Loucy (cell line): Measurements from ENCODE around the gene MUC16.

ENCODE experiments used
- CTCF ChIP-seq: fragments of 200-600 bp; sonication (generic); conservative IDR thresholded peaks from 2 replicates; pipeline ENCODE4 v1.5.1; 2014; ENCODE audit warnings: mild to moderate bottlenecking, antibody characterized with exemption, low read length
- EZH2phosphoT487 ChIP-seq: fragments of 200-600 bp; IDR thresholded peaks from 2 replicates; pipeline ENCODE4 v1.6.1; 2018; ENCODE audit warnings: antibody characterized with exemption, mild to moderate bottlenecking, moderate library complexity, borderline replicate concordance

DNA sequence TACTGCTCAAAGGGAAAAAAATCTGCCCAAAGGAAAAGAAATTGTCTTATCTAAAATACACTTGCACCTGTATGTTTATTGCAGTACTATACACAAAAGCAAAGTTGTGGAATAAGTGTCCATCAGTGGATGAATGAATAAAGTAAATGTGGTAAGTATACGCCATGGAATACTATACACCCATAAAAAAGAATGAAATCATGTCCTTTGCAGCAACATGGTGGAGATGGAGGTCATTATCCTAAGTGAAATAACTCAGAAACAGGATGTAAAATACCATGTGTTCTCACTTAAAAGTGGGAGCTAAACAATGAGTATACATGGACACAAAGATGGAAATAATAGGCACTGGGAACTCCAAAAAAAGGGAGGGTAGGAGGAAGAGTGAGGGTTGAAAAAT is 3.8 kb upstream of the MUC16 start:
- no peak for TF ChIP-seq CTCF
- TF ChIP-seq EZH2phosphoT487, result no peak
